BLaER1 treated with 17β-estradiol and CSF1 and Interleukin-3, amounts not matched to agents 10 nM and 100 nM (cell line): ENCODE data around the gene MACO1.

Source experiments
- H3K27ac ChIP-seq, 11 experiments: shearing (Covaris generic); formaldehyde crosslinking; 2 replicates each; pipeline ENCODE4 v1.8.1; 2022
- H3K27me3 ChIP-seq, 11 experiments: shearing (Covaris generic); formaldehyde crosslinking; 2 replicates each; pipeline ENCODE4 v1.8.1; 2022
- H3K36me3 ChIP-seq, 11 experiments: shearing (Covaris generic); formaldehyde crosslinking; 2 replicates each; pipeline ENCODE4 v1.8.1; 2022
- H3K4me1 ChIP-seq, 10 experiments: shearing (Covaris generic); formaldehyde crosslinking; 2 replicates each; pipeline ENCODE4 v1.8.1; 2022
- H3K4me2 ChIP-seq, 11 experiments: shearing (Covaris generic); formaldehyde crosslinking; 2 replicates each; pipeline ENCODE4 v1.8.1; 2022
- H3K4me3 ChIP-seq, 10 experiments: shearing (Covaris generic); formaldehyde crosslinking; 2 replicates each; pipeline ENCODE4 v1.8.1; 2022
- H3K9ac ChIP-seq, 11 experiments: shearing (Covaris generic); formaldehyde crosslinking; 2 replicates each; pipeline ENCODE4 v1.8.1; 2022
- H3K9me3 ChIP-seq, 11 experiments: shearing (Covaris generic); formaldehyde crosslinking; replicated peaks in 1 of 11; 2 replicates each; pipeline ENCODE4 v1.8.1; 2022
- H4K20me1 ChIP-seq, 11 experiments: shearing (Covaris generic); formaldehyde crosslinking; 2 replicates each; pipeline ENCODE4 v1.8.1; 2022
- Cebpa-rat ChIP-seq, 11 experiments: shearing (Covaris generic); IDR thresholded peaks; 2 replicates each; pipeline ENCODE4 v1.8.1; 2022

MACO1 gene

GRCh38 chr1:25531082-25531461 is 100.4 kb downstream of the MACO1 start:
- no peaks in the 10 kb centered on the region for H3K9me3 ChIP-seq
- H3K4me2 ChIP-seq: no peak overlapping the region
- H3K4me1 ChIP-seq: peaks cover 0 to 15% (median 6%) of the 10 kb centered on the region in 10 experiments; a peak in 17 of 20 replicates
- no peak for TF ChIP-seq Cebpa-rat (IDR thresholded peaks at IDR 0.05)
- no peaks in the 10 kb centered on the region for H3K36me3 ChIP-seq
- H3K27me3 ChIP-seq: no peaks in the 10 kb centered on the region
- no peaks in the 10 kb centered on the region; a peak in 1 of 22 replicates for H4K20me1 ChIP-seq
- no peak overlapping the region for H3K4me3 ChIP-seq
- no peak overlapping the region for H3K27ac ChIP-seq
- no peak overlapping the region for H3K9ac ChIP-seq

- Histone ChIP-seq H4K20me1 (no peaks in the 10 kb centered on the region; a peak in 1 of 22 replicates), H3K4me3 (no peak overlapping the region), H3K9ac (no peak overlapping the region), H3K27ac (no peak overlapping the region), H3K4me2 (no peak overlapping the region), H3K9me3 (no peaks in the 10 kb centered on the region), H3K4me1 (peaks cover 6 to 15% (median 10%) of the 10 kb centered on the region in 10 experiments; a peak in 19 of 20 replicates), H3K27me3 (no peaks in the 10 kb centered on the region), H3K36me3 (no peaks in the 10 kb centered on the region)
- no peak for TF ChIP-seq Cebpa-rat (IDR thresholded peaks at IDR 0.05)
These were observed 102.3 kb downstream of the MACO1 start for GRCh38 chr1:25532970-25533369.

GRCh38 chr1:25533775-25534409 is 103.2 kb downstream of the MACO1 start:
- Histone ChIP-seq H3K27me3 (no peaks in the 10 kb centered on the region), H3K4me2 (no peak overlapping the region), H3K4me1 (peaks cover 6 to 15% (median 10%) of the 10 kb centered on the region in 10 experiments; a peak in 19 of 20 replicates), H3K27ac (no peak overlapping the region), H3K4me3 (no peak overlapping the region), H3K36me3 (no peaks in the 10 kb centered on the region), H3K9ac (no peak overlapping the region), H3K9me3 (no peaks in the 10 kb centered on the region), H4K20me1 (no peaks in the 10 kb centered on the region; a peak in 1 of 22 replicates)
- TF ChIP-seq Cebpa-rat (IDR thresholded peaks at IDR 0.05): no peak

- H3K9me3 ChIP-seq: no peaks in the 10 kb centered on the region
- H4K20me1 ChIP-seq: no peaks in the 10 kb centered on the region; a peak in 1 of 22 replicates
- H3K27me3 ChIP-seq: no peaks in the 10 kb centered on the region
- TF ChIP-seq Cebpa-rat (IDR thresholded peaks at IDR 0.05): no peak
- H3K27ac ChIP-seq: no peak overlapping the region
- H3K9ac ChIP-seq: no peak overlapping the region
- H3K4me2 ChIP-seq: no peak overlapping the region
- H3K36me3 ChIP-seq: no peaks in the 10 kb centered on the region
- H3K4me1 ChIP-seq: peaks cover 4 to 12% (median 8%) of the 10 kb centered on the region in 10 experiments; a peak in 19 of 20 replicates
- no peak overlapping the region for H3K4me3 ChIP-seq
These were observed 103.7 kb downstream of the MACO1 start for GRCh38 chr1:25534410-25534788.

GRCh38 chr1:25536124-25536523 is 105.4 kb downstream of the MACO1 start:
- Histone ChIP-seq H3K27ac (no peak overlapping the region), H3K9ac (no peak overlapping the region), H4K20me1 (no peaks in the 10 kb centered on the region; a peak in 1 of 22 replicates), H3K9me3 (no peaks in the 10 kb centered on the region), H3K4me1 (peaks cover 0 to 8% (median 4%) of the 10 kb centered on the region in 10 experiments; a peak in 5 of 20 replicates), H3K4me3 (no peak overlapping the region), H3K36me3 (no peaks in the 10 kb centered on the region), H3K4me2 (no peak overlapping the region), H3K27me3 (no peaks in the 10 kb centered on the region)
- no peak for TF ChIP-seq Cebpa-rat (IDR thresholded peaks at IDR 0.05)

GRCh38 chr1:25537153-25537831 is 106.6 kb downstream of the MACO1 start:
- no peak for TF ChIP-seq Cebpa-rat (IDR thresholded peaks at IDR 0.05)
- H3K9me3 ChIP-seq: no peaks in the 10 kb centered on the region
- H3K36me3 ChIP-seq: no peaks in the 10 kb centered on the region
- no peak overlapping the region for H3K9ac ChIP-seq
- no peak overlapping the region for H3K27ac ChIP-seq
- no peak overlapping the region for H3K4me3 ChIP-seq
- H3K27me3 ChIP-seq: no peaks in the 10 kb centered on the region
- peak overlapping the region in 4 of 11 experiments; percentile 1 to 38 (median 12); a peak in 3 of 22 replicates for H3K4me2 ChIP-seq
- no peaks in the 10 kb centered on the region; a peak in 1 of 22 replicates for H4K20me1 ChIP-seq
- H3K4me1 ChIP-seq: peaks cover 0 to 8% (median 4%) of the 10 kb centered on the region in 10 experiments; a peak in 5 of 20 replicates

GRCh38 chr1:25538191-25538767 is 107.6 kb downstream of the MACO1 start:
- H3K4me3 ChIP-seq: no peak overlapping the region
- no peaks in the 10 kb centered on the region; a peak in 2 of 22 replicates for H4K20me1 ChIP-seq
- no peak for TF ChIP-seq Cebpa-rat (IDR thresholded peaks at IDR 0.05)
- peaks cover 0 to 8% (median 4%) of the 10 kb centered on the region in 10 experiments; a peak in 5 of 20 replicates for H3K4me1 ChIP-seq
- no peaks in the 10 kb centered on the region for H3K9me3 ChIP-seq
- H3K27ac ChIP-seq: no peak overlapping the region
- H3K4me2 ChIP-seq: no peak overlapping the region
- no peaks in the 10 kb centered on the region for H3K27me3 ChIP-seq
- H3K36me3 ChIP-seq: no peaks in the 10 kb centered on the region
- H3K9ac ChIP-seq: no peak overlapping the region

- Histone ChIP-seq H4K20me1 (peaks cover 0 to 19% (median 14%) of the 10 kb centered on the region in 11 experiments; a peak in 13 of 22 replicates), H3K27ac (no peak overlapping the region), H3K4me3 (no peak overlapping the region), H3K4me2 (no peak overlapping the region), H3K9ac (no peak overlapping the region), H3K36me3 (no peaks in the 10 kb centered on the region), H3K4me1 (peaks cover 16 to 28% (median 21%) of the 10 kb centered on the region in 10 experiments), H3K27me3 (peaks cover 0 to 12% (median 0%) of the 10 kb centered on the region in 11 experiments; a peak in 7 of 22 replicates), H3K9me3 (no peaks in the 10 kb centered on the region)
- no peak for TF ChIP-seq Cebpa-rat (IDR thresholded peaks at IDR 0.05)
These were observed 110.1 kb downstream of the MACO1 start for GRCh38 chr1:25540750-25541342.

- no peaks in the 10 kb centered on the region for H3K36me3 ChIP-seq
These were observed 110.7 kb downstream of the MACO1 start for GRCh38 chr1:25541425-25541824.

More at GRCh38 chr1:25541425-25541824, 110.7 kb downstream of the MACO1 start:
- Histone ChIP-seq H3K9me3 (no peaks in the 10 kb centered on the region), H3K27me3 (peaks cover 0 to 12% (median 0%) of the 10 kb centered on the region in 11 experiments; a peak in 7 of 22 replicates), H4K20me1 (peaks cover 0 to 19% (median 14%) of the 10 kb centered on the region in 11 experiments; a peak in 13 of 22 replicates), H3K4me3 (no peak overlapping the region), H3K4me1 (peaks cover 16 to 31% (median 26%) of the 10 kb centered on the region in 10 experiments), H3K9ac (no peak overlapping the region), H3K4me2 (no peak overlapping the region), H3K27ac (no peak overlapping the region)
- TF ChIP-seq Cebpa-rat (IDR thresholded peaks at IDR 0.05): no peak
